VCaP (cell line): ENCODE measurements around the gene RPS29.

Experiments
- H3K27ac ChIP-seq: fragments of 450-650 bp; 2 replicates; pipeline ENCODE4 v1.5.1; 2017
- CTCF ChIP-seq: fragments of 450-650 bp; conservative IDR thresholded peaks from 2 replicates; pipeline ENCODE4 v1.5.1; 2017; ENCODE audit warnings: mild to moderate bottlenecking, moderate library complexity

Gene RPS29

GRCh38 chr14:49553106-49553505 is 33.1 kb downstream of the RPS29 start:
- no peak for TF ChIP-seq CTCF

GRCh38 chr14:49551569-49551968 is 34.6 kb downstream of the RPS29 start:
- TF ChIP-seq CTCF = no peak
- no peak overlapping the region for H3K27ac ChIP-seq

More at GRCh38 chr14:49553106-49553505, 33.1 kb downstream of the RPS29 start:
- H3K27ac ChIP-seq = no peak overlapping the region

GRCh38 chr14:49550286-49551184 is 35.6 kb downstream of the RPS29 start:
- TF ChIP-seq CTCF = peak; percentile 69
- H3K27ac ChIP-seq = no peak overlapping the region

GRCh38 chr14:49549881-49550280 is 36.3 kb downstream of the RPS29 start:
- no peak for TF ChIP-seq CTCF
- H3K27ac ChIP-seq = no peak overlapping the region

GRCh38 chr14:49549446-49549845 is 36.7 kb downstream of the RPS29 start:
- no peak overlapping the region for H3K27ac ChIP-seq
- TF ChIP-seq CTCF = no peak

GRCh38 chr14:49546766-49547165 is 39.4 kb downstream of the RPS29 start:
- H3K27ac ChIP-seq = no peak overlapping the region
- TF ChIP-seq CTCF = no peak

GRCh38 chr14:49545716-49546115 is 40.5 kb downstream of the RPS29 start:
- no peak for TF ChIP-seq CTCF
- H3K27ac ChIP-seq = no peak overlapping the region
